Endothelial cell of umbilical vein (primary cell): ENCODE data around the gene DAZAP1. TPM values are rescaled to one million over a fixed set of nuclear protein-coding genes. Genes with fewer than 3 reads are reported as not detected.
A peak's percentile ranks its signal among the peaks of the same experiment; 100 is the strongest.

Source experiments
- BruUV-seq: library from RNA; stranded (reverse); fragments of 400-500 nt; replicated peaks from 2 replicates; lab custom pipeline; 2021; lab: Mats Ljungman, UMichigan
- CTCF ChIA-PET: fragments of 300-600, 350-600 bp; sonication (Branson Sonifier 250); formaldehyde crosslinking; loops from one replicate; lab custom pipeline; 2021; ENCODE audit warnings: antibody characterized with exemption, inconsistent platforms; lab: Charles Lee
- POLR2A ChIA-PET: fragments of 300-600, 350-600 bp; sonication (Branson Sonifier 250); formaldehyde crosslinking; loops from one replicate; lab custom pipeline; 2021; ENCODE audit warnings: antibody characterized with exemption, inconsistent platforms; lab: Charles Lee
- DNase-seq: peaks from one replicate; pipeline ENCODE4 v3.0.0-alpha.2; 2011; ENCODE audit warnings: low read depth, low spot score
- FAIRE-seq: peaks from 2 replicates; lab custom pipeline; 2011; peaks lifted over from hg19 to GRCh38; lab: Jason Lieb, UNC
- H2AFZ ChIP-seq: 2 replicates; pipeline ENCODE4 v1.6.0; 2012; ENCODE audit warnings: low read depth, low read length, control low read depth, inconsistent platforms
- H3K27ac ChIP-seq: 2 replicates; pipeline ENCODE4 v1.5.1; 2011; ENCODE audit warnings: low read depth, mild to moderate bottlenecking, control low read depth, low read length, moderate library complexity; ENCODE audit not compliant: insufficient read depth
- H3K27me3 ChIP-seq, 2 experiments: 2 replicates each; pipeline versions ENCODE4 v1.6.0 to v1.6.1; 2011; ENCODE audit warnings: low read length in 2 of 2, mixed read lengths in 1 of 2; ENCODE audit not compliant: control insufficient read depth in 2 of 2, insufficient read depth in 2 of 2
- H3K36me3 ChIP-seq, 2 experiments: 2 replicates in 1 of 2; 3 replicates in 1 of 2; pipeline ENCODE4 v1.5.1; 2011; ENCODE audit warnings: low read length in 2 of 2, mild to moderate bottlenecking in 1 of 2, moderate library complexity in 1 of 2; ENCODE audit not compliant: control insufficient read depth in 2 of 2, insufficient read depth in 2 of 2; ENCODE audit errors: extremely low read depth in 1 of 2
- H3K4me1 ChIP-seq: 3 replicates; pipeline ENCODE4 v1.5.1; 2011; ENCODE audit warnings: mild to moderate bottlenecking, low read length; ENCODE audit not compliant: control insufficient read depth, insufficient read depth; ENCODE audit errors: extremely low read depth
- H3K4me2 ChIP-seq: 2 replicates; pipeline ENCODE4 v1.6.1; 2011; ENCODE audit warnings: low read length, control low read depth, mixed read lengths; ENCODE audit not compliant: insufficient read depth
- H3K4me3 ChIP-seq, 3 experiments: fragments of 200-600 bp in 1 of 3; sonication (generic), shearing (Covaris generic) in 1 of 3; replicated peaks in 1 of 3; 2 replicates each; pipeline ENCODE4 v1.5.1; 2011 to 2016; ENCODE audit warnings: control low read depth in 3 of 3, low read length in 3 of 3, mild to moderate bottlenecking in 2 of 3, inconsistent platforms in 1 of 3, low read depth in 1 of 3, moderate library complexity in 1 of 3; ENCODE audit not compliant: insufficient read depth in 1 of 3
- H3K79me2 ChIP-seq: 2 replicates; pipeline ENCODE4 v1.6.0; 2012; ENCODE audit warnings: low read length, inconsistent platforms; ENCODE audit not compliant: control insufficient read depth, insufficient read depth
- H3K9ac ChIP-seq: replicated peaks from 2 replicates; pipeline ENCODE3; 2011; ENCODE audit warnings: low read length, control low read depth; ENCODE audit not compliant: insufficient read depth; ENCODE audit errors: extremely low read depth
- H3K9me1 ChIP-seq: replicated peaks from 3 replicates; pipeline ENCODE4 v1.6.0; 2011; ENCODE audit warnings: mild to moderate bottlenecking, low read length; ENCODE audit not compliant: control insufficient read depth, insufficient read depth; ENCODE audit errors: extremely low read depth
- H3K9me3 ChIP-seq: replicated peaks from 2 replicates; pipeline ENCODE4 v1.5.1; 2012; ENCODE audit warnings: low read length, inconsistent platforms; ENCODE audit not compliant: control insufficient read depth, insufficient read depth
- H4K20me1 ChIP-seq: replicated peaks from 2 replicates; pipeline ENCODE3; 2011; ENCODE audit warnings: mild to moderate bottlenecking, low read length; ENCODE audit not compliant: control insufficient read depth, insufficient read depth; ENCODE audit errors: extremely low read depth
- CTCF ChIP-seq, 2 donors: IDR thresholded peaks; 1 replicate in 1 of 2; 2 replicates in 1 of 2; pipeline ENCODE4 v1.5.1; 2011; ENCODE audit warnings: low read length in 2 of 2, mild to moderate bottlenecking in 2 of 2, moderate library complexity in 2 of 2, control low read depth in 1 of 2, inconsistent platforms in 1 of 2, low read depth in 1 of 2; ENCODE audit not compliant: insufficient read depth in 1 of 2; ENCODE audit errors: extremely low read depth in 1 of 2
- EZH2 ChIP-seq: IDR thresholded peaks from 2 replicates; pipeline ENCODE4 v1.6.1; 2012; ENCODE audit warnings: borderline replicate concordance, low read depth, mild to moderate bottlenecking, moderate library complexity, low read length, inconsistent platforms; ENCODE audit not compliant: severe bottlenecking
- POLR2A ChIP-seq: IDR thresholded peaks from 2 replicates; pipeline ENCODE4 v1.6.1; 2012; ENCODE audit warnings: low read depth, mild to moderate bottlenecking, control low read depth, low read length
- dilution Hi-C: fragments of 300-500 bp; cut with MboI; formaldehyde crosslinking; loops from one replicate; pipeline ENCODE4 v1.15.0; 2019; ENCODE audit warnings: low sequenced_read_pairs; ENCODE audit not compliant: extremely low pct_ligation_motif_present
- intact Hi-C: fragments of 100-400 bp; cut with micrococcal nuclease; formaldehyde crosslinking; loops from one replicate; pipeline ENCODE4 v1.10.0; 2022
- polyA plus RNA-seq, 4 experiments: library from polyadenylated mRNA; depleted of rRNA in 3 of 4; stranded (reverse) in 3 of 4; unstranded in 1 of 4; fragments of >200 nt; gene quantifications; 2 replicates each; pipeline versions ENCODE4 v1.2.1 to v1.2.3, GENCODE V29; 2011 to 2012; ENCODE audit warnings: missing spikeins in 1 of 4
- total RNA-seq: library from RNA; stranded (reverse); gene quantifications from 2 replicates; pipeline ENCODE4 v1.2.3, GENCODE V29; 2021

Gene DAZAP1
- total and polyA plus RNA-seq, 2 donors (not counting 3 experiments of a cell fraction or from before 2014, with no cell fraction given), result 50.1 to 187 TPM

GRCh38 chr19:1468274-1468820 is 61.0 kb downstream of the DAZAP1 start:
- Histone ChIP-seq H3K27ac (no peak overlapping the region), H2AFZ (no peak overlapping the region), H4K20me1 (no peaks in the 10 kb centered on the region), H3K36me3 (no peaks in the 10 kb centered on the region), H3K4me2 (no peak overlapping the region), H3K4me3 (no peak overlapping the region), H3K79me2 (no peaks in the 10 kb centered on the region), H3K27me3 (peaks cover 44 to 81% of the 10 kb centered on the region in 2 experiments), H3K9me1 (no peaks in the 10 kb centered on the region), H3K4me1 (peaks cover 5% of the 10 kb centered on the region), H3K9ac (no peak overlapping the region), H3K9me3 (no peaks in the 10 kb centered on the region)
- no TSS peak for BruUV-seq
- no peak for DNase-seq
- intact Hi-C loops (no loop called here), dilution Hi-C loops (no loop called here)
- CTCF ChIA-PET, result interaction anchor here (3.6 kb wide), 1 partner anchor 23 kb away, joined by 11 read pairs; no protein-coding TSS in a partner anchor
- FAIRE-seq, result no peak
- TF ChIP-seq EZH2 (peak; percentile 56), POLR2A (no peak)
- POLR2A ChIA-PET, result no interaction called here

GRCh38 chr19:1468821-1469254 is 61.5 kb downstream of the DAZAP1 start:
- H3K27ac ChIP-seq, result no peak overlapping the region
- H3K79me2 ChIP-seq, result no peaks in the 10 kb centered on the region
- ChIA-PET POLR2A (no interaction called here), CTCF (interaction anchor here (3.6 kb wide), 1 partner anchor 24 kb away, joined by 11 read pairs; no protein-coding TSS in a partner anchor)
- H3K27me3 ChIP-seq, result peaks cover 44 to 83% of the 10 kb centered on the region in 2 experiments
- H3K9me3 ChIP-seq, result no peaks in the 10 kb centered on the region
- H3K9ac ChIP-seq, result no peak overlapping the region
- dilution Hi-C loops (no loop called here), intact Hi-C loops (no loop called here)
- FAIRE-seq (no peak), DNase-seq (no peak)
- no peaks in the 10 kb centered on the region for H4K20me1 ChIP-seq
- no peak overlapping the region for H3K4me2 ChIP-seq
- H3K4me1 ChIP-seq, result peaks cover 5% of the 10 kb centered on the region
- BruUV-seq, result no TSS peak
- H2AFZ ChIP-seq, result no peak overlapping the region
- H3K4me3 ChIP-seq, result no peak overlapping the region
- no peaks in the 10 kb centered on the region for H3K9me1 ChIP-seq
- no peaks in the 10 kb centered on the region for H3K36me3 ChIP-seq
- TF ChIP-seq POLR2A, result no peak
- TF ChIP-seq CTCF (IDR thresholded peaks at IDR 0.05; ENCODE audit: extremely low read depth in 1 of 2, insufficient read depth in 1 of 2, low read depth in 1 of 2, low read length in 2 of 2), result peak in 1 of 2 donors; percentile 13
